GM18873 (cell line): ENCODE measurements around the gene ACO1.

ENCODE experiments used
- ATAC-seq: cut with Tn5 transposase; IDR thresholded peaks from one replicate; pipeline ENCODE4 v1.9.1; 2021; ENCODE audit warnings: mild to moderate bottlenecking, moderate library complexity, moderate number of reproducible peaks; ENCODE audit not compliant: unreplicated experiment, low FRiP score

The ACO1 gene

GRCh38 chr9:32483343-32483742, 98.9 kb downstream of the ACO1 start:
- no peak for ATAC-seq

GRCh38 chr9:32486839-32487562, 102.6 kb downstream of the ACO1 start:
- no peak for ATAC-seq

GRCh38 chr9:32487981-32488380, 103.5 kb downstream of the ACO1 start:
- no peak for ATAC-seq

DNA sequence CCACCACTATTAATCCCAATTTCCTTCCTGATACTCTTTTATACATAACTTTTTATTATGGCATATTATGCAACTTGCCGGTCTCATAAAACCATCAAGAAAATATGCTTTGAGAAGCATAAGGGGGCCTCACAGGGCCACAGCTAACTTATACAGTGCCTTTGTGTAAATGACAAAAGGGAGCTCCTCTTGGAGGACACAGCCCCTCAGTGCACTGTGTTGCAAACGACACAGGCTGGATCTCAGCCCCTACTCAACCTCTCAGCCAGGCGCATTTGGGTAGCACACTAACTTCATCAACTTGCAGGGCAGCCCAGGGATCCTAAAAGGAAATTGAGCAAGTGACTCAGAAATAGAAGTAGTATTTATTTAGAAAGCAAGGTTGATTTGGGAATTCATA, 106.2 kb downstream of the ACO1 start:
- no peak for ATAC-seq

DNA sequence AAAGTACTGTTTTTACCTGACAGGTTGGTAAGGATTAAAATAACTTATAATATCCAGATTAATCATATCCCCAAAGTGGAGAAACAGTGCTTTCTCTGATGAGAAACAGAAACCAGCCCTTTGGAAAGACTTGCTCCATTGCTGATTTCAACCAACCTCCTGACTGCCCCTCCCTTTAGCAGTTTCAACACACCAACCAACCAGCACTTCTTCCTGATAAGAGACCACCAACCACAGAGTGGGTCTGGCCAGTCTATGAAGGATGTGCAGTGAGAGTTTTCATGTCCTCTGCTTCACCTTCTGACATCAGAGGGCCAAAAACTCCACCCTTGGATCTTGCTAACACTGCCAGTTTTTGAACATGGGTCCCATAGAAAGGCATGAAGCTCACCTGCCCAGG, 113.5 kb downstream of the ACO1 start:
- ATAC-seq = no peak

DNA sequence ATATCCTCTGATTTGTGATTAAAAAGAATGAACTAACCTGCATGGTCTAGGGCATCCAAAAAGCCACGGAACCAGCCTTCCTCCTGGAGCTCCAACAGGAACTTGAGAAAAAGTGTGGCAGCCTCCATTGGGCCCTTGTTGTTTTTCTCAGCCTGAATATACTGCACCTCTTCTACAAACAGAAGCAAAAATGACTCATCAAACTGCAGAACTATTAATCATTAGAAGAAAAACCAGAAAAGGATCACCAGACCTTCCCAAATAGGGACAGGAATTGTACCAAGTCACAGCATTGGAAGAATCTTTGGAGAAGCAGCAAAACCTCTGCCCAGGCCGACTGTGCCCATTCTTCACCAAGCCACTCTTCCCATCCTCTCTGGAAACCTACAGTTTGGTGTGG, 116.3 kb downstream of the ACO1 start:
- no peak for ATAC-seq

DNA sequence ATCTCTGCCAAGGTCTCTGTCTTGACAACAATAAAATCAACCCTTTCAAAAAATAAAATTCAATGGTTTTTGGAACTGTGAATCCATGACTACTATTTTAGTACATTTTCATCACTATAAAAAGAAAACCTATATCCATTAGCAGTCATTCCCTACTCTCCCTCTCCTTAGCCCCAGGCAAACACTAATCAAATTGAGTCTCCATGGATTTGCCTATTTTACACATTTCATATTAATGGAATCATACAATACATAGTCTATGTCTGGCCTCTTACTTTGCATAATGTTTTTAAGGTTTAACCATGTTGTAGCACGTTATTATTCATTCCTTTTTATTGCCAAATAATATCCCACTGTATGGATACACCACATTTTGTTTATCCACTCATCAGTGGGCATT, 117.4 kb downstream of the ACO1 start:
- ATAC-seq = no peak

DNA sequence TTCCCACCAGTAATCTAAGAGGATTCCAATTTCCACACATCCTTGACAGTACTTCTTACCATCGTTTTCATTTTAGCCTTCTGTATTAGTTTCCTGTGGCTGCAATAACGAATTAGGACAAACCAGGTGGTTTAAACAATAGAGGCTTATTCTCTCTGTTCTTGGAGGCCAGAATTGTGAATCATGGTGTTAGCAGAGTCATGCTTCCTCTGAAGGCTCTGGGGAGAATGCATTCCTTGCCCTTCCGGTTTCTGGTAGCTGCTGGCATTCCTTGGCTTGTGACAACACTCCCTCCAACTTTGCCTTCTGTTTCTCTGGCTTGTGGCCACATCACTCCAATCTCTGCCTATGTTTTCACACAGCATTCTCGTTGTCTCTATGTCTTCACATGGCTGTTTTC, 118.0 kb downstream of the ACO1 start:
- ATAC-seq = no peak

- no peak for ATAC-seq
These were observed 118.6 kb downstream of the ACO1 start for GRCh38 chr9:32503008-32503407.
